GM21786 (cell line): ENCODE results near the gene SCYGR4.
"Not testable (repeated sequence)": the region's sequence is repeated elsewhere in the genome, so short reads cannot be mapped to it uniquely, and the experiment has no call there.

ENCODE experiments used
- ATAC-seq: cut with Tn5 transposase; IDR thresholded peaks from one replicate; pipeline ENCODE4 v1.9.1; 2021; ENCODE audit not compliant: unreplicated experiment

The SCYGR4 gene

DNA sequence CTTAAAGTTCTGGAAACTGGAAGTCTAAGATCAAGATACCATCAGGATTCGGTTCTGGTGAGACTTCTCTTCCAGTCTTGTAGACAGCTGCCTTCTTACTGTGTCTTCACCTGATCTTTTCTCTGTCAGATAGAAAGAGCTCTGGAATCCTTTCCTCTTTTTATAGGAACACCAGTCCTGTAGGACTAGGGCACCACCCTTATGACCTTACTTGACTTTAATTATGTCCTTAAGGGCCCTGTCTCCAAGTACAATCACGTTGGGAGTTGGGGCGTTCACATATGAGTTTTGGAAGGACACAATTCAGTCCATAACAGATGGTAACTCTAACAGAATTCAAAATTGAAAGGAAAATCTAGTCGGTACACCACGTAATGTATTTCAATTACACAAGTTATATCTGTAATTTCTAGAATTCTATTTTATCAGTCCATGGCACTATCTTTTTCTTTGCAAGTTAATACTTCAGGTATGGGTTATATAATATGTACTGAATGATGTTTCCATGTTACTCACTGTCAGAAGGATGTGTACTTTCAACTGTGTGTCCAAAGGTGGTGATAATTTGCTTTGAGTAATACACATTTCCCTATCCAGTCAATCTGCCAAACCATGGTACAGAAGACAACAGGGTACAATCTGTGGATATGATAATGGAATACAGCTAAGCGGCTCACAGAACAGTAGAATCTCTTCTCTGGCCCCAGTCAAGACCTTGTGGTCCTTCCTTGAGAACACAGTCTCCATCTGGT lies 48.1 kb downstream of the SCYGR4 start:
- no peak for ATAC-seq

GRCh38 chr2:227666631-227667170 lies 49.4 kb downstream of the SCYGR4 start, which contains the start of gene SCYGR5:
TSS of gene SCYGR5 (plus strand) at chr2:227666804. CDS start at chr2:227666804, 0 bp downstream.
- ATAC-seq = not testable (repeated sequence)
